Measurements from ENCODE around the gene GPR173. TPM values are rescaled to one million over a fixed set of nuclear protein-coding genes. Genes with fewer than 3 reads are reported as not detected.

Gene GPR173
- total and polyA plus RNA-seq, 2 of the 8 experiments (the other 6 are each of a cell fraction or from before 2014, with no cell fraction given), result 7.0 to 11.3 TPM

GRCh38 chrX:53009032-53009431 lies 39.6 kb upstream of the GPR173 start:
- Histone ChIP-seq H3K79me2 (ENCODE audit: control insufficient read depth in 1 of 2, insufficient read depth in 2 of 2, low read length in 2 of 2) (no peaks in the 10 kb centered on the region), H3K36me3 (ENCODE audit: control insufficient read depth in 2 of 4, insufficient read depth in 4 of 4, low read length in 3 of 4) (no peaks in the 10 kb centered on the region), H3K23me2 (ENCODE audit: low read depth, low read length) (no peaks in the 10 kb centered on the region), H3K18ac (ENCODE audit: extremely low read depth, low read length) (no peak overlapping the region), H4K5ac (ENCODE audit: insufficient read length, low read depth, low read length) (no peak overlapping the region), H3K9me3 (ENCODE audit: insufficient read depth in 2 of 2, low read depth in 1 of 2, low read length in 1 of 2) (no peaks in the 10 kb centered on the region), H4K91ac (replicated peaks; ENCODE audit: insufficient read length, low read length) (no peak overlapping the region), H2BK20ac (ENCODE audit: low read length) (no peak overlapping the region), H3K4me1 (replicated peaks in 1 of 4; ENCODE audit: control insufficient read depth in 3 of 4, insufficient read depth in 4 of 4, low read length in 3 of 4) (no peaks in the 10 kb centered on the region), H4K20me1 (replicated peaks in 1 of 2; ENCODE audit: control insufficient read depth in 1 of 2, insufficient read depth in 2 of 2, low read length in 2 of 2) (no peaks in the 10 kb centered on the region), H3K27me3 (replicated peaks in 1 of 4; ENCODE audit: control insufficient read depth in 3 of 4, extremely low read depth in 1 of 4, insufficient read depth in 3 of 4, low read length in 3 of 4) (no peaks in the 10 kb centered on the region), H2AK5ac (ENCODE audit: low read depth, low read length) (no peak overlapping the region), H3K23ac (ENCODE audit: insufficient read length) (no peak overlapping the region), H3K14ac (ENCODE audit: insufficient read length) (no peak overlapping the region), H2BK120ac (replicated peaks; ENCODE audit: low read depth, low read length) (no peak overlapping the region), H2BK5ac (ENCODE audit: low read depth, low read length) (no peak overlapping the region), H4K8ac (ENCODE audit: extremely low read depth, insufficient read depth, low read length) (no peak overlapping the region), H3K27ac (ENCODE audit: low read depth, low read length) (no peak overlapping the region), H3K4ac (replicated peaks; ENCODE audit: insufficient read length, low read depth, low read length) (no peak overlapping the region), H2AFZ (ENCODE audit: low read length) (no peak overlapping the region), H3K56ac (replicated peaks; ENCODE audit: insufficient read length, low read depth, low read length) (no peak overlapping the region), H3K79me1 (ENCODE audit: low read depth, low read length) (no peaks in the 10 kb centered on the region), H3K4me2 (ENCODE audit: insufficient read depth in 1 of 2, low read depth in 2 of 2, low read length in 2 of 2) (no peak overlapping the region), H3K9ac (replicated peaks in 1 of 4; ENCODE audit: extremely low read depth in 1 of 4, low read depth in 3 of 4, low read length in 3 of 4) (no peak overlapping the region), H2BK15ac (ENCODE audit: low read length) (no peak overlapping the region), H2BK12ac (ENCODE audit: low read depth, low read length) (no peak overlapping the region), H3K4me3 (ENCODE audit: extremely low read depth in 1 of 4, insufficient read depth in 2 of 4, low read depth in 3 of 4, low read length in 4 of 4) (no peak overlapping the region)
- no peak for DNase-seq (ENCODE audit: low read depth in 1 of 2, low spot score in 2 of 2)
- FAIRE-seq, result no peak
- CTCF ChIA-PET (ENCODE audit: partially characterized antibody), result interaction anchor here (0.6 to 2.4 kb wide), 4 partner anchors 8 to 82 kb away, joined by 3 to 14 read pairs (median 6); no protein-coding TSS in a partner anchor
- WGBS, 2 experiments (ENCODE audit: extremely low coverage in 1 of 2, insufficient coverage in 1 of 2, insufficient read length in 1 of 2, insufficient replicate concordance in 2 of 2, low coverage in 1 of 2, low lambda C conversion rate in 2 of 2, missing lambda C conversion rate in 1 of 2), result 71% methylated on average over 1 of the region's 1 CpG; no CpG with 5 or more reads in 1 of the 2 experiments
- TF ChIP-seq EGR1 (IDR thresholded peaks at IDR 0.05; ENCODE audit: borderline replicate concordance, low read depth, low read length) (no peak), MAFK (IDR thresholded peaks at IDR 0.05; ENCODE audit: low read depth, low read length) (no peak), RXRA (IDR thresholded peaks at IDR 0.05; ENCODE audit: insufficient read depth, low read depth, low read length) (no peak), RFX5 (IDR thresholded peaks at IDR 0.05; ENCODE audit: borderline replicate concordance, low read depth, low read length) (no peak), JUND (IDR thresholded peaks at IDR 0.05; ENCODE audit: low read length) (no peak), HDAC2 (IDR thresholded peaks at IDR 0.05; ENCODE audit: borderline replicate concordance in 1 of 2, low read depth in 2 of 2, low read length in 2 of 2) (no peak)
- TF ChIP-seq, protein P1, sequence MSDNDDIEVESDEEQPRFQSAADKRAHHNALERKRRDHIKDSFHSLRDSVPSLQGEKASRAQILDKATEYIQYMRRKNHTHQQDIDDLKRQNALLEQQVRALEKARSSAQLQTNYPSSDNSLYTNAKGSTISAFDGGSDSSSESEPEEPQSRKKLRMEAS (IDR thresholded peaks at IDR 0.05), result no peak
- POLR2A ChIA-PET (ENCODE audit: partially characterized antibody), result no interaction called here
